CD4-positive, alpha-beta T cell treated with Interferon gamma for 1 hour (primary cell): ENCODE measurements around the gene FHAD1.
A peak's percentile ranks its signal among the peaks of the same experiment; 100 is the strongest.

ENCODE experiments used
- DNase-seq: peaks from one replicate; pipeline ENCODE4 v3.0.0-alpha.2; 2020

FHAD1 gene

DNA sequence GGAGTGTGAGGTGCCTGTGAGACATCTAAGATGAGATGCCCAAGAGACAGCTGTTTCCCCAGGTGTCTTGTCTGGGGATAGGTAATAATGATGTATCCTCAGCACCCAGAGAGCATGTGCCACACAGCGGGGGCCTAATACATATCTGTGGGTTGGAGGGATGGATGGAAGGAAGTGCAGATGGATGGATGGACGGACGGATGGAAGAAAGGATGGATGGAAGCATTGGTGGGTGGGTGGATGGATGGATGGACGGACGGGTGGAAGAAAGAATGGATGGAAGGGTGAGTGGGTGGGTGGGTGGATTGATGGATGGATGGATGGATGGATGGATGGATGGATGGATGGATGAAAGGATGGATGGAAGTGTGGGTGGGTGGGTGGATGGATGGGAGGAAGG is 84.2 kb downstream of the FHAD1 start:
- DNase-seq: no peak

DNA sequence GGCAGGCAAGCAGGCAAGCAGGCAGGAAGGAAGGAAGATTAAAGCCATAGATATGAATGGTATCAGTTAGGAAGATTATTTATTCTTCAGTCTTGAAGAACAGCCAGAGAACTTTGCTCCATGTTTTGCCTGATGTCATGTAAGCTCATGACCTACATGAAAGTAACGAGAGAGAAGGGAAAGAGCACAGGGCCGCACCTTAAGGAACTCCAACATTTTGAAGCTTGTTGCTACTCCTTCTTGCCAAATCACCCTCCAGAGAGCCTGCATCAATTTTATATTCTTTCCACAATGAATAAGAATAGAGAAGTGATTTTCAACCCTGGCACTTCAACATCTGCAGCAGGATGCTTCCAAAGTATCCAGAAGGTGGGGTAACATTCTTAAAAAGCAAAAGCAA is 84.7 kb downstream of the FHAD1 start:
- DNase-seq: no peak

DNA sequence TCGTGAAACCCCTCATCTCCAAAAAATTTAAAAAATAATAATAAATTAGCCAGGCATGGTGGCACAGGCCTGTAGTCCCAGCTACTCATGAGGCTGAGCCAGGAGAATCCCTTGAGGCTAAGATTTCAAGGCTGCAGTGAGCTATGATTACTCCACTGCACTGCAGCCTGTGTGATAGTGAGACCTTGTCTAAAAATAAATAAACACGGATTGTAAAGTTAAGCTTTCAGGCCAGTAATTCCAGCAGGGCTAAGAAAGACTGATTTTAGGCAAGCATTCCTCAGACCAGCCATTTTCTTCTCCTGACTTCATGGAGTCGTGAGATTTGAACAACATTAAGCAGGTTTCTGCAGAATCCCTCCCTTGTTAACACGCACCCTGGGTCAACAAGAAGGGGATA is 85.5 kb downstream of the FHAD1 start:
- no peak for DNase-seq

DNA sequence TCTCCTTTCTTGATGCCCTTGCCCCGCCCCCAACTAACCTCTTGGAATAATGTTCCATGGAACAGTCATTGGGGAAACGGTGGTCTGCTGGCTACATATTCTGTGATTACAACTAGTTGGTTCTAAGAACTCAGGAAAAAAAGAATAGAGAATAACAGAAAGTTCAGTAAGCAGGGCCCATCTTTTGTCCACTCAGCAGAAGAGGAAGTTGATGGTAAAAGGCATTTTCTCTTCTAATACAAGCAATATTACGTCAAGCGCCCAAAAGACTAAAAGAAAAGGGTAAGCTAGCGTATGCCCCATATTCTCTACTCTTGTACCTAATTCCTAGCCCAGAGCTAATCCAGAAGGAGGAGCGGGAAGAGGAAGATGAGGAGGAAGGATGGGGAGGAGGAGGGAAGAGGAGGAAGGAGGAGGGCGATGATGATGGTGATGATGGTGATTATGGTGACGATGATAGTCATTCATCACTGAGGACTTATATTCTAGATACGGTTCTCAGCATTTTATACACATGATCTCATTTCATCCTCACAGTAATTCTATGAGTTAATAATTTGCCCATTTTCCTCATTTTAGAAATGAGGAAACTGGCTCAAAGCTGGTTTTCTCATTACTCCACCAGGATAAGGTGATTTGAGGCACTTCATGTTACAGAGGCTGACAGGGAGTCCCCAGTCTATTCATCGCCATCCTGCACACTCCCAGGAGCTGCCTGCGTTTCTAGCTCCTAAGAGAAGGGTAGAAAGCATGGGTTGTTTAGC is 86.1 kb downstream of the FHAD1 start:
- DNase-seq: no peak

- DNase-seq: no peak
Observed at GRCh38 chr1:15334995-15335394, 88.0 kb downstream of the FHAD1 start.

- no peak for DNase-seq
Observed at GRCh38 chr1:15336866-15337265, 89.8 kb downstream of the FHAD1 start.

DNA sequence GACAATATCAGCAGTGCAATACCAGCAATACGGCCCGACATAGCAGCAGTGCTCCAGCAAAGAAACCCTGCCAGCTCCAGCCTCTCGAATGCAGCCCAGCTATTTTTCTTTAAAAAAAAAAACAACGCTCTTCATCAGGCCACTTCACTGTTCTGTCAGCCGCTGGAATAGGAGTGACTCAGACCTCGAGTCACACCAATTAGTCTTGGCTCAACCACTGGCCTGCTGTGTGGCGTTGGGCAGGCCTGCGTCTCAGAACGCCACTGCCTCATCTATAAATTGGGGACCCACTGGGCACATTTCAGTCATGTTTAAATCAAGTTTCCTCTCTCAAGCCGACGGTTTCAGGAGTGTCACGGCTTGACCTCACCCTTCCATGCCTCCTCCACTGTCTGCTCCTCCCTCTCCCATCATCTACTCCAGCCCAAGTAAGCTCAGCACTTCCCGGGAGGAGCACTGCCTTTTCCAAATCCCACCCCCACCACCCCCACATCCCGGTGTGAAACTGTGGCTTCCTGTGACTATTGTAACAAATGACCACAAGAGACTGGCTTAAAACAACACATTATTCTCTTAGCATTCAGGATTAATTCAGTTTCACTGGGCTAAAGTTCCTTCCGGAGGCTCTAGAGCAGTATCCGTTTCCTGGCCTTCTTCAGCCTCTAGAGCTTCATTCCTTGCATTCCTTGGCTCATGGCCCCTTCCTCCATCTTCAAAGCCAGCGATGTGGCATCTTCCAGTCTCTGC is 90.8 kb downstream of the FHAD1 start:
- DNase-seq: no peak

DNA sequence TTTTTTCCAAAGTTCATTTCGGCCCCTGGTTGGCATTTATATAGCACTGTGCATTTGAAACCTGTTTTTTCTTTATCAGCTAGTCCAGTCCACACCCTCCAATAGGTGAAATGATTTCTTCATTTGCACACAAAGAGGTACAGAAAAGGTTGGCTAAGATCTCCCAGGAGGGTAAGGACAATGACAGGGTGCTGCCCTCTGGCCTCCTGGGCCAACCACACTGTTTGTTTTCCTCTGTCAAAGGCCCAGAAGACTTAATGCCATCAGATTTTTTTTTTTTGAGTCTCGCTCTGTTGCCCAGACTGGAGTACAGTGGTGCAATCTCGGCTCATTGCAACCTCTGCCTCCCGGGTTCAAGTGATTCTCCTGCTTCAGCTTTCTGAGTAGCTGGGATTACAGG is 92.5 kb downstream of the FHAD1 start:
- DNase-seq: no peak

GRCh38 chr1:15341228-15341627 is 94.2 kb downstream of the FHAD1 start:
- DNase-seq: no peak

- DNase-seq: no peak
Observed at GRCh38 chr1:15341634-15342407, 94.8 kb downstream of the FHAD1 start.

DNA sequence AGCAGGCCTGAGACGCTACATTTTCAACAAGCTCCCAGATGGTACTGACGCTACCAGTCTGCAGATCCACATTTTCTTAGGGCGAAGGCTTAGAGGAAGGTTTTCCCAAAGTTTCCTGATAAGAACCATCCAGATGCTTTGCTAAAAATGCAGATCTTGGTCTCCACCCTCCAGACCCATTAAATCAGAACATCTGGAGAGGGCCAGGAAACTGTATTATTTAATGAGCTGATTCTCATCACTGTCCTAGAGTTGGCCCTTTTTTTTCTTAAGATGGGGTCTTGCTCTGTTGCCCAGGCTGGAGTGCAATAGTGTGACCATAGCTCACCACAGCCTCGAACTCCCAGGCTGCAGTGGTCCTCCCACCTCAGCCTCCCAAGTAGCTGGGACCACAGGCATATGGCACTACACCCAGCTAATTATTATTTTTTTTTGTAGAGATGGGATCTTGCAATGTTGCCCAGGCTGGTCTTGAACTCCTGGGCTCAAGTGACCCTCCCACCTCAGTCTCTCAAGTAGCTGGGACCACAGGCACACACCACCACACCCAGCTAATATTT is 95.5 kb downstream of the FHAD1 start:
- DNase-seq: no peak

GRCh38 chr1:15343099-15343498 is 96.1 kb downstream of the FHAD1 start:
- DNase-seq: no peak

GRCh38 chr1:15343729-15344128 is 96.7 kb downstream of the FHAD1 start:
- no peak for DNase-seq

- DNase-seq: no peak
Observed at GRCh38 chr1:15344380-15344779, 97.4 kb downstream of the FHAD1 start.

- DNase-seq: no peak
Observed at GRCh38 chr1:15344800-15345704, 98.0 kb downstream of the FHAD1 start.

- DNase-seq: peak; percentile 79
Observed at GRCh38 chr1:15345705-15346345, 98.8 kb downstream of the FHAD1 start.

- no peak for DNase-seq
Observed at GRCh38 chr1:15346346-15347030, 99.5 kb downstream of the FHAD1 start.

- DNase-seq: no peak
Observed at GRCh38 chr1:15347182-15347581, 100.2 kb downstream of the FHAD1 start.

- DNase-seq: no peak
Observed at GRCh38 chr1:15348648-15349047, 101.6 kb downstream of the FHAD1 start.

GRCh38 chr1:15349133-15349532 is 102.1 kb downstream of the FHAD1 start:
- DNase-seq: no peak

DNA sequence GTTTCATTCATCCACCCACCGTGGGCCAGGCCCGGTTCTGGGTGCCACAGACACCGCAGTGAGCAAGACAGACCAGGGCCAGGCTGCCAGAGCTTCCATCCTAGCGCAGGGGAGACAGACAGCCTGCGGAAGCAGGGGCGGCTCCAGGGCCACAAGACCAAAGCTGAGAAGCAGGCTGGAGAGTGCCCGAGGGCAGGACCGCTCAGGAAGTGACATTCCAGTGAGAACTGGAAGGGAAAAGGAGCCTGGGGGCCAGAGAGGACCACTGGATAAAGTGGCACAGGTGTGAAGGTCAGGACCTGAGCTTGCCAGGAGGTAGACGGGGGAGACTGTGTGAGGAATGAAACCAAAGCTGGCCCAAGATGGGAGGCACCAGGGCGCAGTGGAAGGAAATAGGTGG is 103.1 kb downstream of the FHAD1 start:
- DNase-seq: no peak
